DMS53 (cell line): ENCODE data around the gene KRTAP12-3.

ENCODE experiments used
- DNase-seq: peaks from one replicate; lab custom pipeline; 2025; lab: John Stamatoyannopoulos, UW

The KRTAP12-3 gene

GRCh38 chr21:44702973-44703730 lies 45.4 kb downstream of the KRTAP12-3 start:
- peak; percentile 18 for DNase-seq

GRCh38 chr21:44703731-44704635 lies 46.3 kb downstream of the KRTAP12-3 start:
- no peak for DNase-seq

GRCh38 chr21:44704636-44705001 lies 46.9 kb downstream of the KRTAP12-3 start:
- DNase-seq = no peak

GRCh38 chr21:44706026-44706705 lies 48.4 kb downstream of the KRTAP12-3 start:
- DNase-seq = no peak

GRCh38 chr21:44706706-44707581 lies 49.2 kb downstream of the KRTAP12-3 start:
- DNase-seq = no peak
